HG03159 (cell line): ENCODE results near the gene NFIA.

ENCODE experiments used
- ATAC-seq: cut with Tn5 transposase; IDR thresholded peaks from one replicate; pipeline ENCODE4 v1.9.1; 2021; ENCODE audit warnings: mild to moderate bottlenecking, moderate library complexity; ENCODE audit not compliant: unreplicated experiment

NFIA gene

GRCh38 chr1:61083013-61083806 lies 849 bp downstream of the NFIA start:
- no peak for ATAC-seq

GRCh38 chr1:61083807-61084440 lies 1.6 kb downstream of the NFIA start:
- no peak for ATAC-seq

- no peak for ATAC-seq
These were observed 2.2 kb downstream of the NFIA start for GRCh38 chr1:61084491-61085031.

- ATAC-seq: no peak
These were observed 3.0 kb downstream of the NFIA start for GRCh38 chr1:61085206-61085982.

- no peak for ATAC-seq
These were observed 3.8 kb downstream of the NFIA start for GRCh38 chr1:61085983-61086644.

GRCh38 chr1:61087571-61087970 lies 5.2 kb downstream of the NFIA start:
- ATAC-seq: no peak

DNA sequence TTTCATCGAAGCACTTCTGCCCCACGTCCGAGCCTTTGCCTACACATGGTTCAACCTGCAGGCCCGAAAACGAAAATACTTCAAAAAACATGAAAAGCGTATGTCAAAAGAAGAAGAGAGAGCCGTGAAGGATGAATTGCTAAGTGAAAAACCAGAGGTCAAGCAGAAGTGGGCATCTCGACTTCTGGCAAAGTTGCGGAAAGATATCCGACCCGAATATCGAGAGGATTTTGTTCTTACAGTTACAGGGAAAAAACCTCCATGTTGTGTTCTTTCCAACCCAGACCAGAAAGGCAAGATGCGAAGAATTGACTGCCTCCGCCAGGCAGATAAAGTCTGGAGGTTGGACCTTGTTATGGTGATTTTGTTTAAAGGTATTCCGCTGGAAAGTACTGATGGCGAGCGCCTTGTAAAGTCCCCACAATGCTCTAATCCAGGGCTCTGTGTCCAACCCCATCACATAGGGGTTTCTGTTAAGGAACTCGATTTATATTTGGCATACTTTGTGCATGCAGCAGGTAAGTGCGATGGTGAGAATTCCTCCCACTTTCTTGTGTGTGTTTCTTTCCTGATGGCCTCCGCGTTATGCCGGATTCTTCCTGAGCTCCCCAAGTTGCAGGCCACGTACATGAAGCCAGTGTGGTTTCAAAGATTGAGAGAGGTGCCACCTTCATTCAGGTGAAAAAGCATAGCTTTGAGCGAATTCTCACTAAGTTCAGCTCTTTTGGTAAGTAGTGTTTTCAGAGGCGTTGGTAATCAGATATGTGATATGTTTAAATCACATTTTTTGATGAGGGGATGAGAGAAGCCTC lies 6.0 kb downstream of the NFIA start:
- ATAC-seq: no peak

- ATAC-seq: no peak
These were observed 7.0 kb downstream of the NFIA start for GRCh38 chr1:61089338-61089737.

DNA sequence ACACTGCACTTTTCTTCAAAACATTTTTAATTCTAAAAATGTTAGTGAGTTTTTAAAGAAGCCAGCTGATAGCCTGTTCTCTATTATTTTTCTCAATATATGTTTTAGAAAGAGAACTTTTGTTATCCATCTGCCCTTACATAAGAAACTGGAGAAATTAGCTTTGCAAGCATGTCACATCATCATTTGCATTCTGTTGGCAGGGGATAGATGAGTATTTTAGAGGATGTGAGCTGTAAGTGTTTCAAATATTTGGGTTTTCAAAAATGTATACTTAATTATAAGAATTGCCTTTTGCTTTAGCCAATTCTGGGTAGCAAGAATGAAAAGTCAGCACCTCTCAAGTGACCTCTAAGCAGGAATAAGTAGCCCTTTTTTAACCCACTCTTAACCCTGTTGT lies 7.4 kb downstream of the NFIA start:
- ATAC-seq: no peak

DNA sequence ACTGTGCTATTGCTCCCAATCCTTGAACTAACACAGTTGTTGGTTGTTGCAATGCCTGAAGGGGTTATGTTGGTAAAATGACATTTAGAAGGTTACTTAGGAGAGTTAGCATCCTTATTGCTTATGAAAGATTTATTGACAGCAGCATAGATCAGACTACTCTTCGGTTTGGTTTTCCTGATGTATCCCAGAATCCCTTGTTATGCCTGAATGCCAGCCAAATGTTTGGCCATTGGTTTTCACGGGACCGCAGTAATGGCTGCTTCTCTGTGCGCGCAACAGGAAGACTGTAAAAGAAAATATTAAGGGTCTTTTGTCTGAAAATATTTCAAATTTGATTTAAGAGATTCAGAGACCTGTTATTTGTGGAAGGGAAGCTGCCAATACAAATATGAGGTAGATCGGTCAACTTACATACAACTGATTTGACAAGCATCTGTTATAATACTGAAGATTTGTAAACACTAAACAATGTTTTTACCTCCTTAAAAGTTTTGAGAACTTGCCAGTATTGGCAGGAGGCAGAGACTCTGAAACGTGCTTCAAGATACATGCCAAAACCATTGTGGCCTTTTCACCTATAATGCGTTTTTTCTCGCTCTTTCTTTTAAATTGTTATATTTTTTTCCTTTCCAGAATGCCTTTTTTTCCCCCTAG lies 8.3 kb downstream of the NFIA start:
- ATAC-seq: no peak

DNA sequence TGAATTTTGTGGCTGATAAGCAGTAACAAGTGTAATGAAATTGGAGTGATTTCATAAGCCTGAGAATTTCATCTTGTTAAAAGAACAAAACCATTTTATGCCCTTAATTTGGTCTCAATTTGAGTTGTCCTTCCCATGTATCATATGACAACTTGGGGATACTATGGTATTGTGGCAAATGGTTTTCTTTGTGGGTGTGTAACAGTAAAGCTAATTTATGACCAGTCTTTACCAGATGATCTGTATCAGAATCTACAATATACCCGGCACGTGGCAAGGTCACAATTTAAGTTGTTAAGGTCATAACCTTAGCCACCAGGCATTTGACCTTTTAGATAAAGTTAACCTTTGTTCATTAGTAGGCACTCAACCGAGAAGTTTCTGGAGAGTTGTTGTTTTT lies 9.1 kb downstream of the NFIA start:
- no peak for ATAC-seq

- ATAC-seq: no peak
These were observed 10.3 kb downstream of the NFIA start for GRCh38 chr1:61092642-61093041.

DNA sequence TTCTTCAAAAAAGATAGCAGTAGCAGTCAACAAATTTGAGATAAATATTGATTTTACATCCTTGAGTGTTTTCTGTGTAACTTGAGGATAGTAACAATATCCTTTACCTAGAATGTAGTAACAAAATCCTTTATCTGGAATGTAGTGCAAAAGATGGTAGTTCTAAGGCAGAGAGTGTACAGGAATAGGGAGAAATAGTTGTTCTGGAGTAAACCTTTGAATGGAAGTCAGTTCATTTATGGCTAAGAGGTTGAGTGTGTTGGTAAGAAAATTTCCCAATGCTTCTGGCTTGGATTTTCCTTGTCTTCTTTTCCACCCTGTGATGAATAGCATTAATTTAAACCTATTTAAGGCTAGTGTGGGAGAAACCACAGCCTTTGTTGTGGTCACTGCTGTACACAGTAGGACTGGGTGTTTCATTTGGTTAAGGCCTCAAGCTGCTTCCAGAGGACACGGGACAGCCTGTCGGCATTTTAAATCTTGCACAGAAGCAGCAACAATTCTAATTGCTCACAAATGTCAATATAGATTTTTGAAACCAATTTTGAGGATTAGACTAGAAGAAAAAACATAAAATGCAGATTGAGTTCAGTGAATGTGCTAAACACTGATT lies 11.3 kb downstream of the NFIA start:
- ATAC-seq: no peak

DNA sequence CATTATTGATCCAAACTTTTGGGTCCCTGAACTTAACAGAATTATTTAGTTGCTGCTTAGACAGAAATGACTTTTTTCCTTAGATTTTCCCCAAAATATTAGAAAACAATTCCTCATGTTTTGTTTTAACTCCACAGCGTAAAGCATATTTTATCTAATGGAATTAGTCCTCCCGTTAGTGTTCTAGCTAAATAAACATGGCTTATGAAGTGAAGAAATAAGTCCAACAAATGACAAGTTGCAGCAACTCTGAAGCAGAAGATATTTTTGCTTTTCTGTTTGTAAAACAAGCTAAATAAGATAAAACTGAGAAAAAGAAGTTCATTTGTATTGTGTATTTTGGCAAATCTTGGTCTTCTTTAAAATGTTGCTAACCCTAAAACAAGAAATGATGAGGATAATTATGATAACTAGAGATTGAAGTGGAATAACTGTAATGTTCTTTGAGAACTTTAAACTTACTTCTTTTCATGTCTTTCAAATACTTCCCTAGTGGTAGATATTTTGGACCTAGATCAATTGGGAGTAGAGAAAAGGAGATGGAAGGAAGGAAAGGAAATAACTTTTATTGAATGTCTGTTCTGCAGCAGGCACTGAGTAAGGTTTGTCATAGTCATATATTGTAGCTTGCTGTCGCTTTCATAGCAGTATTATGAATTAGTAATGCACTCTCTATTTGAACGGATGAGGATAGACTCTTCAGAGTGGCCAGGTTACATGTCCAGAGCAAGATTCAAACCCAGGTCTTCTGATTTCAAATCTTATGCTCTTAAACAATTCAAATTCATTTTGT lies 12.5 kb downstream of the NFIA start:
- ATAC-seq: no peak

DNA sequence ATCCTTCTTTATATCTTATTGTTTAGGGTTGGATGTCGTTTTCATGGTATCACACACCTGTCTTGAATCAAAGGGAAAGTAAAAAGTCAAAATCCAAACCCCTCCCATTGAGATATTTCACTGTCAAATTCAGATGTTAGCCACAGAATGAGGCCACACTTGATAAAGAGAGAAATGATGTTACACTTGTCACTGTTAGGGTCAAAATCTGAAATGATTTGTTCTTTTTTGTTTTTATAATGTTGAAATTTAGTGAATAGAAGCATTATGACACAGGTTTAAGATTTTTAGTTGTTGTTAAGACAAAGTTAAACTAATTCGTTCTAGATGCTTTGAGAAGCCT lies 13.1 kb downstream of the NFIA start:
- no peak for ATAC-seq

DNA sequence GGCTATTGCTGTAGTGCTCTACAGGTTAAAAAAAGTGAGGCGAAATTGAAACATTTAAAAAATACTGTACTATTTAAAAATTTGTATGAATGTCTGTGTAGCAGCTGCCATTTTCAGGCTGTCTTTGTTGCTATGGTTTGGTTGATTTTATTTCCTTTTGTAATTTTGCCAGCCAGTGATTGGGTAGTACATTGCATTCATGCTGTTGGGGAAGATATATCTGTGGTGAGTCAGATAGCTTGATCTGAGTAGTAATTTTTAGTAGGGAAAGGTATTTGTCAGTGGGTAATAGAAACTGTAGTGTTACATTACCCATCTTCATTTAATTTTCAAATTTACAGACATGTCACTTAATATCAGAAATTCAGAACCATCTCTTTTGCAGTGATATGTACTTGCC lies 15.0 kb downstream of the NFIA start:
- no peak for ATAC-seq

DNA sequence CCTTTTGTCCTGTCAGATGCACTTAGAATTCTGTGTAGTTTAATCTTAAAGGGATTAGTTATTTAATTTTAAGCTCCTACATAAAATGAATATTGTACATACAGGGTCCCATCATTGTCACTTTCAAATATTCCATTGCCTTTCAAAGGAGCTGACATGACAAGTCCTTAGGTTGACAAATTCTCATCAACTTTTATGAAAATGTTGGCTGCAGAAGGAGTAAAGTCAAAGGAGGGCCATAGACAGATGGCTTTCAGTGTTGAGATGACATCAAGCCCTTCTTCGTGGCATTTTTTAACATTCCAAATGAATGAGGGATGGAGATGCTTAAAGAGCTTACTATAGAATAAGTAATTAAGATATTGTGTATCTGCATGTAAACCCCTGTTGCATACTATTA lies 15.4 kb downstream of the NFIA start:
- no peak for ATAC-seq

DNA sequence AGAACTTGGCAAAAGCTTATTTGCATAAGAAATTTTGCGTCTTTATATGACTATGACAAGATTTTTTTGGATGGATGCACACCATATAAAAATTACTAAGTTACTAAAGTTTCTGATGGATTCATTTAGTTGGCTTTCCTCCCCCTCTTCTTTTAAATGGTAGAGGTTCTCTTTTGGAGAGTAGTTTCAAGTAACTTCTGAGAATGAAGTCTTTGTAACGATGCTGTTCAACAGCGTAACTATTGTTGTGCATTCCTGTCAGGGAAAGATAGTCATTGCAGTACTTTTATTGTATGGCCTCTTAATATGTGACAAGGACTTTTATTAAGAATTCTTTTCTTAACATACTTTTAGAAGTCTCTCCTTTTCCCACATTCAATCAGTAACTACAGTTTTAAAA lies 16.0 kb downstream of the NFIA start:
- no peak for ATAC-seq
